K562 (cell line): Measurements from ENCODE around the gene ZBTB2. TPM values are rescaled to one million over a fixed set of nuclear protein-coding genes. Genes with fewer than 3 reads are reported as not detected.

ENCODE experiments used
- ATAC-seq: fragments of 200-7000 bp; cut with Tn5 transposase; 3 replicates; pipeline ENCODE4 v1.9.1; 2020; ENCODE audit warnings: moderate library complexity
- BruUV-seq: library from RNA; stranded (reverse); fragments of 400-500 nt; replicated peaks from 2 replicates; lab custom pipeline; 2021; lab: Mats Ljungman, UMichigan
- CTCF ChIA-PET: fragments of 300-600 bp; formaldehyde crosslinking; extraction: SDS; loops from one replicate; lab custom pipeline; 2021; ENCODE audit warnings: low intra/inter-chr PET ratio; lab: Yijun Ruan, JAX
- POLR2A ChIA-PET: fragments of 300-600, 350-650 bp; sonication (Branson Sonifier 250); formaldehyde crosslinking; extraction: SDS; loops from one replicate; lab custom pipeline; 2021; ENCODE audit warnings: antibody characterized with exemption, inconsistent platforms; lab: Yijun Ruan, JAX
- DNase-seq, 4 experiments: peaks; one replicate each; pipeline versions ENCODE4 v3.0.0 to v3.0.0-alpha.2; 2011 to 2018; ENCODE audit warnings: low spot score in 3 of 4, mixed read lengths in 3 of 4; ENCODE audit errors: extremely low read depth in 1 of 4
- FAIRE-seq: peaks from 2 replicates; lab custom pipeline; 2011; peaks lifted over from hg19 to GRCh38; lab: Jason Lieb, UNC
- H2AFZ ChIP-seq: 2 replicates; pipeline ENCODE4 v1.6.0; 2011; ENCODE audit warnings: low read depth, low read length, control low read depth, inconsistent platforms
- H3K27ac ChIP-seq: fragments of 200-600 bp; 3 replicates; pipeline ENCODE4 v1.8.0; 2011; ENCODE audit warnings: low read depth, mild to moderate bottlenecking, control low read depth, inconsistent platforms, low read length, moderate library complexity, mixed read lengths; ENCODE audit errors: extremely low read depth
- H3K27me3 ChIP-seq, 2 experiments: fragments of 300-600 bp in 1 of 2; 2 replicates in 1 of 2; 3 replicates in 1 of 2; pipeline versions ENCODE4 v1.6.0 to v1.8.0; 2011; ENCODE audit warnings: inconsistent platforms in 2 of 2, low read length in 2 of 2, mild to moderate bottlenecking in 1 of 2, mixed read lengths in 1 of 2, moderate library complexity in 1 of 2; ENCODE audit not compliant: control insufficient read depth in 2 of 2, insufficient read depth in 2 of 2
- H3K36me3 ChIP-seq: fragments of 300-600 bp; 3 replicates; pipeline ENCODE4 v1.8.0; 2011; ENCODE audit warnings: mild to moderate bottlenecking, low read length, inconsistent platforms; ENCODE audit not compliant: control insufficient read depth, insufficient read depth
- H3K4me1 ChIP-seq, 2 experiments: fragments of 200-600 bp in 1 of 2; replicated peaks in 1 of 2; 2 replicates in 1 of 2; 3 replicates in 1 of 2; pipeline versions ENCODE4 v1.5.1 to v1.8.0; 2011; ENCODE audit warnings: inconsistent platforms in 2 of 2, low read length in 2 of 2, mild to moderate bottlenecking in 1 of 2, mixed read lengths in 1 of 2, moderate library complexity in 1 of 2; ENCODE audit not compliant: control insufficient read depth in 2 of 2, insufficient read depth in 2 of 2
- H3K4me2 ChIP-seq: 2 replicates; pipeline ENCODE4 v1.6.1; 2011; ENCODE audit warnings: low read length, control low read depth, inconsistent platforms, mixed read lengths; ENCODE audit not compliant: insufficient read depth
- H3K4me3 ChIP-seq: fragments of 200-600 bp; sonication (generic), shearing (Covaris generic); 2 replicates; pipeline ENCODE4 v1.5.1; 2016; ENCODE audit warnings: control low read depth, inconsistent platforms
- H3K79me2 ChIP-seq: fragments of 200-600 bp; 3 replicates; pipeline ENCODE4 v1.8.0; 2011; ENCODE audit warnings: low read length, inconsistent platforms; ENCODE audit not compliant: control insufficient read depth, insufficient read depth
- H3K9ac ChIP-seq, 2 experiments: 2 replicates each; pipeline versions ENCODE4 v1.6.0 to v1.6.1; 2011; ENCODE audit warnings: low read depth in 2 of 2, low read length in 2 of 2, control low read depth in 1 of 2, inconsistent platforms in 1 of 2, mild to moderate bottlenecking in 1 of 2, mixed read lengths in 1 of 2; ENCODE audit not compliant: insufficient read depth in 1 of 2
- H3K9me1 ChIP-seq: one replicate; pipeline ENCODE4 v1.6.0; 2011; ENCODE audit warnings: inconsistent platforms, mild to moderate bottlenecking, low read length, moderate library complexity; ENCODE audit not compliant: control insufficient read depth, insufficient read depth
- H3K9me3 ChIP-seq: replicated peaks from 2 replicates; pipeline ENCODE4 v1.5.1; 2011; ENCODE audit warnings: low read depth, low read length, inconsistent platforms; ENCODE audit not compliant: control insufficient read depth, insufficient read depth
- H4K20me1 ChIP-seq: replicated peaks from 2 replicates; pipeline ENCODE4 v1.6.1; 2011; ENCODE audit warnings: low read length, inconsistent platforms, mixed read lengths; ENCODE audit not compliant: control insufficient read depth, insufficient read depth
- KDM1A ChIP-seq, 2 experiments: fragments of 450-650 bp; IDR thresholded peaks; 2 replicates each; pipeline ENCODE4 v1.6.1; 2016; ENCODE audit warnings: mild to moderate bottlenecking in 2 of 2
- RBM25 ChIP-seq: fragments of 200-400 bp; formaldehyde crosslinking; IDR thresholded peaks from 2 replicates; pipeline ENCODE4 v1.6.1; 2018; ENCODE audit warnings: low read length, low read depth, moderate library complexity; ENCODE audit not compliant: severe bottlenecking
- ZNF146 ChIP-seq: IDR thresholded peaks from one replicate; pipeline ENCODE4 v1.6.1; 2018; ENCODE audit warnings: missing compliant biosample characterization; ENCODE audit not compliant: unreplicated experiment
- ZNF512 ChIP-seq: IDR thresholded peaks from 2 replicates; pipeline ENCODE4 v1.6.1; 2016; ENCODE audit warnings: missing genetic modification characterization, missing compliant biosample characterization
- ZNF668 ChIP-seq: fragments of 250-450 bp; sonication (Bioruptor Pico); IDR thresholded peaks from 2 replicates; pipeline ENCODE4 v1.8.0; 2022; ENCODE audit warnings: mild to moderate bottlenecking, inconsistent platforms
- WGBS: fragments of 100-300 bp; shearing (Covaris generic); methylation state at CpG from one replicate; pipeline ENCODE4 v1.1.6; 2016; ENCODE audit warnings: low coverage, mixed read lengths; ENCODE audit not compliant: insufficient coverage; ENCODE audit errors: missing lambda C conversion rate; 5-methylcytosine and 5-hydroxymethylcytosine counted together
- in situ Hi-C: fragments of 300-500 bp; cut with MboI; formaldehyde crosslinking; loops from 4 replicates; pipeline ENCODE4 v1.15.0; 2018; ENCODE audit warnings: inconsistent platforms, mixed read lengths
- intact Hi-C: fragments of 100-400 bp; cut with micrococcal nuclease; formaldehyde crosslinking; loops from 2 replicates; pipeline ENCODE4 v1.14.2; 2022
- polyA plus RNA-seq, 8 experiments: library from polyadenylated mRNA; depleted of rRNA in 4 of 8; stranded (reverse) in 5 of 8; unstranded in 3 of 8; fragments of >200 nt; fragmentation: Nextera tagmentation in 2 of 8; fragmentation: Illumina TruSeq in 1 of 8; extraction: Ambion mirVana in 2 of 8; extraction: Trizol in 1 of 8; gene quantifications; 2 replicates each; pipeline versions ENCODE4 v1.2.1 to v1.2.3, GENCODE V29; 2011 to 2014; ENCODE audit warnings: inconsistent platforms in 1 of 8, missing spikeins in 1 of 8
- total RNA-seq, 7 experiments: library from RNA; depleted of rRNA in 6 of 7; stranded (reverse); fragments of >200 nt in 6 of 7; fragmentation: Illumina TruSeq in 2 of 7; extraction: Trizol in 2 of 7; gene quantifications; 2 replicates each; pipeline versions ENCODE4 v1.2.1 to v1.2.3, GENCODE V29; 2011 to 2021; ENCODE audit warnings: low replicate concordance in 1 of 7

The ZBTB2 gene
- total and polyA plus RNA-seq, 9 of the 15 experiments (the other 6 are each of a cell fraction or from before 2014, with no cell fraction given) = 5.1 to 26.2 (median 16.4) TPM

DNA sequence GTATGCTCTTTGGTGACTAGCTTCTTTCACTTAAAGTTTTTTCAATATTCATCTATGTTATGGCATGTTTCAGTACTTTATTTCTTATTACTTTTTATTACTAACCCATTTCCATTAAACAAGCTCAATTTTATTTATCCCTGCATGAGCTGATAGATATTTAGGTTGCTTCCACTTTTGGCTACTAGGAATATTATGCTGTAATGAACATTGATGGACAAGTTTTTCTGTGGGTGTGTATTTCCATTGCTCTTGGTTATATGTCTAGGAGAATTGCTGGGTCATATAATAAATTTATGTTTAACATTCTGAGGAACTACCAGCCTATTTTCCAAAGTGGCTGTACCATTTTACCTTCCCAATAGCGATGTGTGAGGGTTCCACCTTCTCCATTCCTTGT is 69.9 kb downstream of the ZBTB2 start:
- CTCF ChIA-PET = interaction anchor here (1.4 kb wide), 1 partner anchor 307 kb away, joined by 3 read pairs; no protein-coding TSS in a partner anchor
- H3K4me3 ChIP-seq = no peak overlapping the region
- POLR2A ChIA-PET = interaction anchor here (1.4 kb wide), 1 partner anchor 12 kb away, joined by 3 read pairs; no protein-coding TSS in a partner anchor
- H3K27me3 ChIP-seq = peaks cover 26 to 53% of the 10 kb centered on the region in 2 experiments
- no peak for ATAC-seq
- H3K36me3 ChIP-seq = no peaks in the 10 kb centered on the region
- H2AFZ ChIP-seq = no peak overlapping the region
- H3K4me2 ChIP-seq = no peak overlapping the region
- H3K79me2 ChIP-seq = no peaks in the 10 kb centered on the region
- TF ChIP-seq KDM1A (IDR thresholded peaks at IDR 0.05) (no peak), ZNF668 (no peak), RBM25 (peak; percentile 68), ZNF512 (tag) (no peak), ZNF146 (CRISPR knock-in tag) (peak; percentile 69)
- TF ChIP-seq, all 486 proteins: peak for 2
- Histone ChIP-seq H4K20me1 (no peaks in the 10 kb centered on the region), H3K27ac (no peak overlapping the region), H3K4me1 (peaks cover 0 to 6% of the 10 kb centered on the region in 2 experiments; a peak in 2 of 5 replicates), H3K9ac (no peak overlapping the region), H3K9me1 (no peaks in the 10 kb centered on the region), H3K9me3 (no peaks in the 10 kb centered on the region)
- DNase-seq = no peak
- intact Hi-C loops (loop anchor here (5.0 to 10.0 kb wide), 2 partner anchors 154 to 207 kb away; no protein-coding TSS in a partner anchor), in situ Hi-C loops (no loop called here)
- no TSS peak for BruUV-seq
- 18% methylated on average over 1 of the region's 1 CpG for WGBS
- FAIRE-seq = no peak
